Measurements from ENCODE around the gene KPNA5.

The KPNA5 gene

GRCh38 chr6:116665464-116665863 lies 15.5 kb upstream of the KPNA5 start:
- Histone ChIP-seq H3K36me3 (ENCODE audit: low read depth) (peaks cover 24% of the 10 kb centered on the region), H3K9me3 (ENCODE audit: severe bottlenecking) (no peaks in the 10 kb centered on the region), H3K4me3 (ENCODE audit: severe bottlenecking) (no peak overlapping the region), H3K27me3 (ENCODE audit: insufficient read depth, poor library complexity, severe bottlenecking) (no peaks in the 10 kb centered on the region), H3K27ac (ENCODE audit: poor library complexity, severe bottlenecking) (no peak overlapping the region), H3K4me1 (ENCODE audit: insufficient read depth, poor library complexity, severe bottlenecking) (peaks cover 24% of the 10 kb centered on the region)
- ATAC-seq (ENCODE audit: low read depth) (no peak), DNase-seq (ENCODE audit: low spot score) (no peak)
- TF ChIP-seq CTCF (IDR thresholded peaks at IDR 0.05; ENCODE audit: poor library complexity, severe bottlenecking) = no peak

- peaks cover 24% of the 10 kb centered on the region for H3K4me1 ChIP-seq (ENCODE audit: insufficient read depth, poor library complexity, severe bottlenecking)
- H3K9me3 ChIP-seq (ENCODE audit: severe bottlenecking) = no peaks in the 10 kb centered on the region
- H3K4me3 ChIP-seq (ENCODE audit: severe bottlenecking) = peak overlapping the region; percentile 7
- no peak for ATAC-seq (ENCODE audit: low read depth)
- no peak overlapping the region for H3K27ac ChIP-seq (ENCODE audit: poor library complexity, severe bottlenecking)
- H3K36me3 ChIP-seq (ENCODE audit: low read depth) = peaks cover 22% of the 10 kb centered on the region
- no peaks in the 10 kb centered on the region for H3K27me3 ChIP-seq (ENCODE audit: insufficient read depth, poor library complexity, severe bottlenecking)
- no peak for TF ChIP-seq CTCF (IDR thresholded peaks at IDR 0.05; ENCODE audit: poor library complexity, severe bottlenecking)
- no peak for DNase-seq (ENCODE audit: low spot score)
These were observed 14.1 kb upstream of the KPNA5 start for GRCh38 chr6:116666869-116667268.

- Histone ChIP-seq H3K27me3 (ENCODE audit: insufficient read depth, poor library complexity, severe bottlenecking) (no peaks in the 10 kb centered on the region), H3K4me1 (ENCODE audit: insufficient read depth, poor library complexity, severe bottlenecking) (peaks cover 24% of the 10 kb centered on the region), H3K4me3 (ENCODE audit: severe bottlenecking) (peak overlapping the region; percentile 72), H3K36me3 (ENCODE audit: low read depth) (peaks cover 22% of the 10 kb centered on the region), H3K9me3 (ENCODE audit: severe bottlenecking) (no peaks in the 10 kb centered on the region), H3K27ac (ENCODE audit: poor library complexity, severe bottlenecking) (peak overlapping the region; percentile 77)
- ATAC-seq (ENCODE audit: low read depth) (no peak), DNase-seq (ENCODE audit: low spot score) (no peak)
- TF ChIP-seq CTCF (IDR thresholded peaks at IDR 0.05; ENCODE audit: poor library complexity, severe bottlenecking) = no peak
These were observed 13.4 kb upstream of the KPNA5 start for GRCh38 chr6:116667623-116668022.

DNA sequence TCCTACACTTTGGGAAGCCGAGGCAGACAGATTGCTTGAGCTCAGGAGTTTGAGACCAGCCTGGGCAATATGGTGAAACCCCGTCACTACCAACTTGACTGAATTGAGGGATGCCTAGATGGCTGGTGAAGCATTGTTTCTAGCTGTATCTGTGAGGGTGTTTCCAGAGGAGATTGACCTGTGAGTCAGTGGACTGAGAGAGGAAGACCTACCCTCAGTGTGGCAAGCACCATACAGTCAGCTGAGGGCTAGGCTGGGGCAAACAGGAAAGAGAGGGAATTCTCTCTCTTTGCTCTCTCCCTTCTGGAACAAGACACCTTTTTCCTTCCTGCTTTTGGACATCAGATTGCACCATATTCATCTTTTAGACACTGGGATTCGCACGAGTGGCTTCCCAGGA lies 8.7 kb upstream of the KPNA5 start:
- Histone ChIP-seq H3K4me3 (ENCODE audit: severe bottlenecking) (no peak overlapping the region), H3K27ac (ENCODE audit: poor library complexity, severe bottlenecking) (no peak overlapping the region), H3K27me3 (ENCODE audit: insufficient read depth, poor library complexity, severe bottlenecking) (no peaks in the 10 kb centered on the region), H3K4me1 (ENCODE audit: insufficient read depth, poor library complexity, severe bottlenecking) (peaks cover under 1% of the 10 kb centered on the region), H3K36me3 (ENCODE audit: low read depth) (no peaks in the 10 kb centered on the region), H3K9me3 (ENCODE audit: severe bottlenecking) (no peaks in the 10 kb centered on the region)
- TF ChIP-seq CTCF (IDR thresholded peaks at IDR 0.05; ENCODE audit: poor library complexity, severe bottlenecking) = no peak
- ATAC-seq (ENCODE audit: low read depth) = no peak
- DNase-seq (ENCODE audit: low spot score) = no peak

DNA sequence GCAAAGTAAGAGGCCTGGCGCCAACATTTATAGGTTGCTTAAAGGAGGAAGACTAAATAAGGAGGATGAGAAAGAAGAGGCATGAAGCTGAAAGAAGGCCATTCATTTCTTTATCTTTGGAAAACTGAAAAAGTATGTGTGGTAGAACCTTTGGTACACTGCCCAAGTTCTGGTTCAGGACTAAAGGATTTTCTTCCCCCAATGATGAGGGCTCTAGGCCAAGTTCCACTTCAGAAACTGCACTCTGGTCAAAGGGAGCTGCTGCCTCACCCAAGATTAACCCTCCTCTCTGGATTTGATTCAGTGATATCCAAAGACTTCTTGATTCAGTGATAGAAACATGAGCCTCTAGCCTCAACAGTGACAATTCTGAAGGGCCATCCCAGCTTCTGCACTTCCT lies 5.0 kb upstream of the KPNA5 start:
- DNase-seq (ENCODE audit: low spot score) (no peak), ATAC-seq (ENCODE audit: low read depth) (no peak)
- Histone ChIP-seq H3K27ac (ENCODE audit: poor library complexity, severe bottlenecking) (no peak overlapping the region), H3K4me3 (ENCODE audit: severe bottlenecking) (no peak overlapping the region), H3K27me3 (ENCODE audit: insufficient read depth, poor library complexity, severe bottlenecking) (no peaks in the 10 kb centered on the region), H3K4me1 (ENCODE audit: insufficient read depth, poor library complexity, severe bottlenecking) (no peaks in the 10 kb centered on the region), H3K36me3 (ENCODE audit: low read depth) (no peaks in the 10 kb centered on the region), H3K9me3 (ENCODE audit: severe bottlenecking) (no peaks in the 10 kb centered on the region)
- no peak for TF ChIP-seq CTCF (IDR thresholded peaks at IDR 0.05; ENCODE audit: poor library complexity, severe bottlenecking)
